K562 (cell line): ENCODE results near the gene ELOVL2. TPM values are rescaled to one million over a fixed set of nuclear protein-coding genes. Genes with fewer than 3 reads are reported as not detected.

Source experiments
- ATAC-seq: fragments of 200-7000 bp; cut with Tn5 transposase; 3 replicates; pipeline ENCODE4 v1.9.1; 2020; ENCODE audit warnings: moderate library complexity
- BruUV-seq: library from RNA; stranded (reverse); fragments of 400-500 nt; replicated peaks from 2 replicates; lab custom pipeline; 2021; lab: Mats Ljungman, UMichigan
- CTCF ChIA-PET: fragments of 300-600 bp; formaldehyde crosslinking; extraction: SDS; loops from one replicate; lab custom pipeline; 2021; ENCODE audit warnings: low intra/inter-chr PET ratio; lab: Yijun Ruan, JAX
- POLR2A ChIA-PET: fragments of 300-600, 350-650 bp; sonication (Branson Sonifier 250); formaldehyde crosslinking; extraction: SDS; loops from one replicate; lab custom pipeline; 2021; ENCODE audit warnings: antibody characterized with exemption, inconsistent platforms; lab: Yijun Ruan, JAX
- DNase-seq, 4 experiments: peaks; one replicate each; pipeline versions ENCODE4 v3.0.0 to v3.0.0-alpha.2; 2011 to 2018; ENCODE audit warnings: low spot score in 3 of 4, mixed read lengths in 3 of 4; ENCODE audit errors: extremely low read depth in 1 of 4
- FAIRE-seq: peaks from 2 replicates; lab custom pipeline; 2011; peaks lifted over from hg19 to GRCh38; lab: Jason Lieb, UNC
- H2AFZ ChIP-seq: 2 replicates; pipeline ENCODE4 v1.6.0; 2011; ENCODE audit warnings: low read depth, low read length, control low read depth, inconsistent platforms
- H3K27ac ChIP-seq: fragments of 200-600 bp; 3 replicates; pipeline ENCODE4 v1.8.0; 2011; ENCODE audit warnings: low read depth, mild to moderate bottlenecking, control low read depth, inconsistent platforms, low read length, moderate library complexity, mixed read lengths; ENCODE audit errors: extremely low read depth
- H3K27me3 ChIP-seq, 2 experiments: fragments of 300-600 bp in 1 of 2; 2 replicates in 1 of 2; 3 replicates in 1 of 2; pipeline versions ENCODE4 v1.6.0 to v1.8.0; 2011; ENCODE audit warnings: inconsistent platforms in 2 of 2, low read length in 2 of 2, mild to moderate bottlenecking in 1 of 2, mixed read lengths in 1 of 2, moderate library complexity in 1 of 2; ENCODE audit not compliant: control insufficient read depth in 2 of 2, insufficient read depth in 2 of 2
- H3K36me3 ChIP-seq: fragments of 300-600 bp; 3 replicates; pipeline ENCODE4 v1.8.0; 2011; ENCODE audit warnings: mild to moderate bottlenecking, low read length, inconsistent platforms; ENCODE audit not compliant: control insufficient read depth, insufficient read depth
- H3K4me1 ChIP-seq, 2 experiments: fragments of 200-600 bp in 1 of 2; replicated peaks in 1 of 2; 2 replicates in 1 of 2; 3 replicates in 1 of 2; pipeline versions ENCODE4 v1.5.1 to v1.8.0; 2011; ENCODE audit warnings: inconsistent platforms in 2 of 2, low read length in 2 of 2, mild to moderate bottlenecking in 1 of 2, mixed read lengths in 1 of 2, moderate library complexity in 1 of 2; ENCODE audit not compliant: control insufficient read depth in 2 of 2, insufficient read depth in 2 of 2
- H3K4me2 ChIP-seq: 2 replicates; pipeline ENCODE4 v1.6.1; 2011; ENCODE audit warnings: low read length, control low read depth, inconsistent platforms, mixed read lengths; ENCODE audit not compliant: insufficient read depth
- H3K4me3 ChIP-seq: fragments of 200-600 bp; sonication (generic), shearing (Covaris generic); 2 replicates; pipeline ENCODE4 v1.5.1; 2016; ENCODE audit warnings: control low read depth, inconsistent platforms
- H3K79me2 ChIP-seq: fragments of 200-600 bp; 3 replicates; pipeline ENCODE4 v1.8.0; 2011; ENCODE audit warnings: low read length, inconsistent platforms; ENCODE audit not compliant: control insufficient read depth, insufficient read depth
- H3K9ac ChIP-seq, 2 experiments: 2 replicates each; pipeline versions ENCODE4 v1.6.0 to v1.6.1; 2011; ENCODE audit warnings: low read depth in 2 of 2, low read length in 2 of 2, control low read depth in 1 of 2, inconsistent platforms in 1 of 2, mild to moderate bottlenecking in 1 of 2, mixed read lengths in 1 of 2; ENCODE audit not compliant: insufficient read depth in 1 of 2
- H3K9me1 ChIP-seq: one replicate; pipeline ENCODE4 v1.6.0; 2011; ENCODE audit warnings: inconsistent platforms, mild to moderate bottlenecking, low read length, moderate library complexity; ENCODE audit not compliant: control insufficient read depth, insufficient read depth
- H3K9me3 ChIP-seq: replicated peaks from 2 replicates; pipeline ENCODE4 v1.5.1; 2011; ENCODE audit warnings: low read depth, low read length, inconsistent platforms; ENCODE audit not compliant: control insufficient read depth, insufficient read depth
- H4K20me1 ChIP-seq: replicated peaks from 2 replicates; pipeline ENCODE4 v1.6.1; 2011; ENCODE audit warnings: low read length, inconsistent platforms, mixed read lengths; ENCODE audit not compliant: control insufficient read depth, insufficient read depth
- BHLHE40 ChIP-seq: IDR thresholded peaks from 2 replicates; pipeline ENCODE4 v1.6.1; 2011; ENCODE audit warnings: low read length, improper control_type of control experiment
- DEAF1 ChIP-seq: fragments of 450-650 bp; formaldehyde crosslinking; IDR thresholded peaks from 2 replicates; pipeline ENCODE4 v1.4.0; 2020; ENCODE audit warnings: mild to moderate bottlenecking, moderate library complexity
- KDM4B ChIP-seq, 2 experiments: fragments of 450-650 bp in 1 of 2; sonication (generic) in 1 of 2; IDR thresholded peaks; 2 replicates each; pipeline ENCODE4 v1.6.1; 2016 to 2017; ENCODE audit warnings: borderline replicate concordance in 2 of 2, antibody characterized with exemption in 1 of 2, low read depth in 1 of 2, mild to moderate bottlenecking in 1 of 2
- SMAD2 ChIP-seq: fragments of 150-350 bp; IDR thresholded peaks from 2 replicates; pipeline ENCODE4 v1.6.1; 2014; ENCODE audit warnings: low read depth, mild to moderate bottlenecking, low read length
- SMARCB1 ChIP-seq: IDR thresholded peaks from 2 replicates; pipeline ENCODE4 v1.6.1; 2011; ENCODE audit warnings: improper control_type of control experiment, low read depth; ENCODE audit not compliant: insufficient read length
- SNAPC5 ChIP-seq: fragments of 250-450 bp; sonication (Bioruptor Pico); IDR thresholded peaks from 2 replicates; pipeline ENCODE4 v1.8.0; 2021; ENCODE audit warnings: moderate library complexity, mild to moderate bottlenecking, inconsistent platforms
- TFAM ChIP-seq: fragments of 250-450 bp; sonication (Bioruptor Pico); conservative IDR thresholded peaks from 2 replicates; pipeline ENCODE4 v1.5.0; 2021; ENCODE audit warnings: mild to moderate bottlenecking, moderate library complexity
- XRCC4 ChIP-seq: IDR thresholded peaks from one replicate; pipeline ENCODE4 v1.6.1; 2011; ENCODE audit not compliant: insufficient read depth, insufficient read length; ENCODE audit errors: extremely low read depth
- ZNF347 ChIP-seq: fragments of 450-650 bp; formaldehyde crosslinking; IDR thresholded peaks from 2 replicates; pipeline ENCODE4 v1.4.0; 2020; ENCODE audit warnings: low read depth, mild to moderate bottlenecking, moderate library complexity
- ZNF507 ChIP-seq: conservative IDR thresholded peaks from 2 replicates; pipeline ENCODE4 v1.6.1; 2017; ENCODE audit warnings: missing genetic modification characterization, missing compliant biosample characterization
- WGBS: fragments of 100-300 bp; shearing (Covaris generic); methylation state at CpG from one replicate; pipeline ENCODE4 v1.1.6; 2016; ENCODE audit warnings: low coverage, mixed read lengths; ENCODE audit not compliant: insufficient coverage; ENCODE audit errors: missing lambda C conversion rate; 5-methylcytosine and 5-hydroxymethylcytosine counted together
- in situ Hi-C: fragments of 300-500 bp; cut with MboI; formaldehyde crosslinking; loops from 4 replicates; pipeline ENCODE4 v1.15.0; 2018; ENCODE audit warnings: inconsistent platforms, mixed read lengths
- intact Hi-C: fragments of 100-400 bp; cut with micrococcal nuclease; formaldehyde crosslinking; loops from 2 replicates; pipeline ENCODE4 v1.14.2; 2022
- polyA plus RNA-seq, 8 experiments: library from polyadenylated mRNA; depleted of rRNA in 4 of 8; stranded (reverse) in 5 of 8; unstranded in 3 of 8; fragments of >200 nt; fragmentation: Nextera tagmentation in 2 of 8; fragmentation: Illumina TruSeq in 1 of 8; extraction: Ambion mirVana in 2 of 8; extraction: Trizol in 1 of 8; gene quantifications; 2 replicates each; pipeline versions ENCODE4 v1.2.1 to v1.2.3, GENCODE V29; 2011 to 2014; ENCODE audit warnings: inconsistent platforms in 1 of 8, missing spikeins in 1 of 8
- total RNA-seq, 7 experiments: library from RNA; depleted of rRNA in 6 of 7; stranded (reverse); fragments of >200 nt in 6 of 7; fragmentation: Illumina TruSeq in 2 of 7; extraction: Trizol in 2 of 7; gene quantifications; 2 replicates each; pipeline versions ENCODE4 v1.2.1 to v1.2.3, GENCODE V29; 2011 to 2021; ENCODE audit warnings: low replicate concordance in 1 of 7

ELOVL2 gene
- total and polyA plus RNA-seq, 9 of the 15 experiments (the other 6 are each of a cell fraction or from before 2014, with no cell fraction given): 0.05 to 0.96 (median 0.31) TPM

- H3K9ac ChIP-seq: no peak overlapping the region
- no peaks in the 10 kb centered on the region for H3K9me1 ChIP-seq
- no peaks in the 10 kb centered on the region for H3K9me3 ChIP-seq
- POLR2A ChIA-PET: interaction anchor here (0.5 to 1.7 kb wide), 4 partner anchors 15 to 719 kb away, joined by 3 to 9 read pairs (median 4); no protein-coding TSS in a partner anchor
- no peaks in the 10 kb centered on the region for H3K36me3 ChIP-seq
- FAIRE-seq: no peak
- WGBS: 8% methylated on average over 4 of the region's 4 CpGs
- peaks cover 5 to 11% of the 10 kb centered on the region in 2 experiments; a peak in 3 of 5 replicates for H3K27me3 ChIP-seq
- no peak overlapping the region for H3K4me2 ChIP-seq
- in situ Hi-C loops (no loop called here), intact Hi-C loops (no loop called here)
- DNase-seq: no peak
- H4K20me1 ChIP-seq: no peaks in the 10 kb centered on the region
- H3K79me2 ChIP-seq: no peaks in the 10 kb centered on the region
- no peak overlapping the region for H3K27ac ChIP-seq
- H3K4me1 ChIP-seq: no peaks in the 10 kb centered on the region
- no peak overlapping the region for H3K4me3 ChIP-seq
- peak; percentile 36 for ATAC-seq
- no peak for TF ChIP-seq TFAM (CRISPR knock-in tag)
- TF ChIP-seq ZNF347 (CRISPR knock-in tag): no peak
- TF ChIP-seq ZNF507 (tag): no peak
- TF ChIP-seq BHLHE40: no peak
- no peak for TF ChIP-seq SMAD2
- TF ChIP-seq KDM4B (IDR thresholded peaks at IDR 0.05; ENCODE audit: borderline replicate concordance in 2 of 2, low read depth in 1 of 2): no peak
- TF ChIP-seq XRCC4: no peak
- TF ChIP-seq SNAPC5 (CRISPR knock-in tag): no peak
- TF ChIP-seq SMARCB1: no peak
- TF ChIP-seq DEAF1 (CRISPR knock-in tag): no peak
- BruUV-seq: no TSS peak
- H2AFZ ChIP-seq: no peak overlapping the region
- CTCF ChIA-PET: no interaction called here
Observed at GRCh38 chr6:11006061-11006460, 38.0 kb downstream of the ELOVL2 start.
